Uterus (tissue), 2 donors: ENCODE measurements around the gene GRAMD2B.

ENCODE experiments used
- POLR2A ChIP-seq, 2 donors: fragments of 450-650 bp; IDR thresholded peaks; one replicate each; pipeline ENCODE4 v1.6.1; 2016; ENCODE audit warnings: antibody characterized with exemption in 2 of 2, mild to moderate bottlenecking in 1 of 2, moderate library complexity in 1 of 2
- TF ChIP-seq, protein P1 (sequence below), 4 experiments: fragments of 200-600 bp in 2 of 4; fragments of 450-650 bp in 2 of 4; sonication (generic) in 2 of 4; IDR thresholded peaks; one replicate each; pipeline ENCODE4 v1.5.1; 2016 to 2019; ENCODE audit warnings: antibody characterized with exemption in 4 of 4, mild to moderate bottlenecking in 2 of 4, moderate library complexity in 1 of 4

DNA sequence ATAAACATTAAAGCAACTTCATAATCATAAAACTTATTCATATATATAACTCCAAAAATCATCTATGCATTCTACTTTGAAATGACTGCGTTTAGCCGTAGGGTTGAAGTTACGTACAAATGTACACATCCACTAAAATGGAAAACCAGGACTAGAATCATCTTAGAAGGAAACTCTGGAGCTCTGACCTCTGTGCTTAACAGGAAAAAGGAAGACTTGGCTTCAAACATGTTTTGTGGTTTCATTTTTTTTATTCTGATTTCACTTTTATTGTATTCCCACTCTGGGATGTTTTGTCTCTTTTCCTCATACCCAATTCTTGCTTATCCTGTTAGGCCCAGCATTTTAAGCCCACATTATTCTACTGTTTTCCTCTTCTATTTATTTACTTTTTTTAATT lies 44.9 kb downstream of the GRAMD2B start:
- TF ChIP-seq, protein P1, sequence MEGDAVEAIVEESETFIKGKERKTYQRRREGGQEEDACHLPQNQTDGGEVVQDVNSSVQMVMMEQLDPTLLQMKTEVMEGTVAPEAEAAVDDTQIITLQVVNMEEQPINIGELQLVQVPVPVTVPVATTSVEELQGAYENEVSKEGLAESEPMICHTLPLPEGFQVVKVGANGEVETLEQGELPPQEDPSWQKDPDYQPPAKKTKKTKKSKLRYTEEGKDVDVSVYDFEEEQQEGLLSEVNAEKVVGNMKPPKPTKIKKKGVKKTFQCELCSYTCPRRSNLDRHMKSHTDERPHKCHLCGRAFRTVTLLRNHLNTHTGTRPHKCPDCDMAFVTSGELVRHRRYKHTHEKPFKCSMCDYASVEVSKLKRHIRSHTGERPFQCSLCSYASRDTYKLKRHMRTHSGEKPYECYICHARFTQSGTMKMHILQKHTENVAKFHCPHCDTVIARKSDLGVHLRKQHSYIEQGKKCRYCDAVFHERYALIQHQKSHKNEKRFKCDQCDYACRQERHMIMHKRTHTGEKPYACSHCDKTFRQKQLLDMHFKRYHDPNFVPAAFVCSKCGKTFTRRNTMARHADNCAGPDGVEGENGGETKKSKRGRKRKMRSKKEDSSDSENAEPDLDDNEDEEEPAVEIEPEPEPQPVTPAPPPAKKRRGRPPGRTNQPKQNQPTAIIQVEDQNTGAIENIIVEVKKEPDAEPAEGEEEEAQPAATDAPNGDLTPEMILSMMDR (IDR thresholded peaks at IDR 0.05): no peak
- no peak for TF ChIP-seq POLR2A (IDR thresholded peaks at IDR 0.05)
